Vagina (tissue), 2 donors: ENCODE measurements around the gene N4BP2L2. TPM values are rescaled to one million over a fixed set of nuclear protein-coding genes. Genes with fewer than 3 reads are reported as not detected.

Experiments used
- DNase-seq, 2 donors: peaks; one replicate each; pipeline ENCODE4 v3.0.0-alpha.2; 2017; ENCODE audit errors: extremely low spot score in 2 of 2
- H3K27ac ChIP-seq: fragments of 200-600 bp; sonication (generic); one replicate; pipeline ENCODE4 v1.5.1; 2019
- H3K27me3 ChIP-seq: fragments of 200-600 bp; sonication (generic); one replicate; pipeline ENCODE4 v1.5.1; 2019
- H3K36me3 ChIP-seq, 2 donors: fragments of 200-600 bp; sonication (generic); one replicate each; pipeline ENCODE4 v1.5.1; 2017 to 2019
- H3K4me1 ChIP-seq: fragments of 200-600 bp; sonication (generic); one replicate; pipeline ENCODE4 v1.5.1; 2019
- H3K4me3 ChIP-seq, 2 donors: fragments of 200-600 bp; sonication (generic); 1 replicate in 1 of 2; 2 replicates in 1 of 2; pipeline ENCODE4 v1.5.1; 2016 to 2019
- H3K9me3 ChIP-seq: fragments of 200-600 bp; sonication (generic); one replicate; pipeline ENCODE4 v1.5.1; 2019
- POLR2A ChIP-seq, 2 donors: fragments of 450-650 bp; IDR thresholded peaks; one replicate each; pipeline ENCODE4 v1.6.1; 2017; ENCODE audit warnings: antibody characterized with exemption in 2 of 2, mild to moderate bottlenecking in 2 of 2, moderate library complexity in 2 of 2
- POLR2AphosphoS5 ChIP-seq, 2 donors: sonication (generic); formaldehyde crosslinking; IDR thresholded peaks; one replicate each; pipeline ENCODE4 v1.9.0; 2017; ENCODE audit warnings: antibody characterized with exemption in 2 of 2, mild to moderate bottlenecking in 2 of 2, low read depth in 1 of 2; ENCODE audit not compliant: insufficient read depth in 1 of 2
- intact Hi-C: fragments of 100-400 bp; cut with DNase I; formaldehyde crosslinking; loops from one replicate; pipeline ENCODE4 v1.15.1; 2023
- total RNA-seq: library from RNA; depleted of rRNA; stranded (reverse); fragments of >200 nt; gene quantifications from one replicate; pipeline ENCODE4 v1.2.3, GENCODE V29; 2016
- TF ChIP-seq, protein P1 (sequence below), 3 experiments: fragments of 450-650 bp in 2 of 3; fragments of 200-600 bp in 1 of 3; sonication (generic) in 1 of 3; IDR thresholded peaks; one replicate each; pipeline ENCODE4 v1.5.1; 2017 to 2019; ENCODE audit warnings: antibody characterized with exemption in 3 of 3, mild to moderate bottlenecking in 2 of 3, moderate library complexity in 2 of 3

Gene N4BP2L2
- total RNA-seq, 1 donor from 2014 or later, result 173 TPM

DNA sequence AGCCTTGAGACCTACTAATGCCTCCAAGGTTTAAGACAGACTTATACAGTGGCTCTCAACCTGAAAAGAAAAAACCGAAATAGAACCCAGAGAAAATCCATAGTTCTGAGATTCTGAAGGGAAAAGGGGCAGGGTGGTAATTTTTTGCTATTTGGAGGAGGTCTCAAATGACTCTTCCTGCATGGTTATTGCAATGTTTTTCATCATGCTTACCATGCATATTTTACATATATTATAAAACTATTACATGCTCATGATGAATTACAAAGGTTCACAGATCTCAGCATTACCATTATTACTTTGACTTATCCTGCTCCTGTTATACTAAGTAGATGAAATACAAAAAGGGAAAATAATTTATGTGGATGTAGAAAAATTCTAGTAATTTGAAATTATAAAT is 47.6 kb downstream of the N4BP2L2 start:
- H3K27me3 ChIP-seq, result no peaks in the 10 kb centered on the region
- H3K4me1 ChIP-seq, result no peaks in the 10 kb centered on the region
- H3K9me3 ChIP-seq, result no peaks in the 10 kb centered on the region
- no peak for TF ChIP-seq POLR2A (IDR thresholded peaks at IDR 0.05)
- TF ChIP-seq POLR2AphosphoS5 (IDR thresholded peaks at IDR 0.05; ENCODE audit: insufficient read depth in 1 of 2, low read depth in 1 of 2), result no peak
- TF ChIP-seq, protein P1, sequence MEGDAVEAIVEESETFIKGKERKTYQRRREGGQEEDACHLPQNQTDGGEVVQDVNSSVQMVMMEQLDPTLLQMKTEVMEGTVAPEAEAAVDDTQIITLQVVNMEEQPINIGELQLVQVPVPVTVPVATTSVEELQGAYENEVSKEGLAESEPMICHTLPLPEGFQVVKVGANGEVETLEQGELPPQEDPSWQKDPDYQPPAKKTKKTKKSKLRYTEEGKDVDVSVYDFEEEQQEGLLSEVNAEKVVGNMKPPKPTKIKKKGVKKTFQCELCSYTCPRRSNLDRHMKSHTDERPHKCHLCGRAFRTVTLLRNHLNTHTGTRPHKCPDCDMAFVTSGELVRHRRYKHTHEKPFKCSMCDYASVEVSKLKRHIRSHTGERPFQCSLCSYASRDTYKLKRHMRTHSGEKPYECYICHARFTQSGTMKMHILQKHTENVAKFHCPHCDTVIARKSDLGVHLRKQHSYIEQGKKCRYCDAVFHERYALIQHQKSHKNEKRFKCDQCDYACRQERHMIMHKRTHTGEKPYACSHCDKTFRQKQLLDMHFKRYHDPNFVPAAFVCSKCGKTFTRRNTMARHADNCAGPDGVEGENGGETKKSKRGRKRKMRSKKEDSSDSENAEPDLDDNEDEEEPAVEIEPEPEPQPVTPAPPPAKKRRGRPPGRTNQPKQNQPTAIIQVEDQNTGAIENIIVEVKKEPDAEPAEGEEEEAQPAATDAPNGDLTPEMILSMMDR (IDR thresholded peaks at IDR 0.05), result no peak
- no peak for DNase-seq
- intact Hi-C loops, result no loop called here
- H3K4me3 ChIP-seq, result no peak overlapping the region
- H3K36me3 ChIP-seq, result no peaks in the 10 kb centered on the region
- no peak overlapping the region for H3K27ac ChIP-seq

DNA sequence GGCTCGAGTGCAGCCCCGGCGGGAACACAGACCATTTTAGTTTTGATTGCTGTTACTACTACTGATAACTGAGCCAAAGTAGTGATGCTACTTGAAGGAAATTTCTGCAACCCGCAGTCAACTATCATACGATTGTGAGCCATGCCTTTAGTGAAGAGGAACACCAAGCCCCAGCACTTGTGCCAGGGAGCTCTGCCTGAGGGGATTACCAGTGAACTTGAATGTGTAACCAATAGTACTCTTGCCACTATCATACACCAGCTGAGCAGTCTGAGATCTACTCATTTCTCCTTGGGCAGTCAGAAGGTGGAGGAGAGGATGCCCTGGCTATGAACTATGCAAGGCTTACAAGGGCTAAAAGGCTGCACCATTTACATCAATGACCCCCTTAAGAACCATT is 61.7 kb downstream of the N4BP2L2 start:
- Histone ChIP-seq H3K9me3 (no peaks in the 10 kb centered on the region), H3K4me1 (no peaks in the 10 kb centered on the region), H3K27me3 (no peaks in the 10 kb centered on the region), H3K27ac (no peak overlapping the region), H3K4me3 (no peak overlapping the region), H3K36me3 (no peaks in the 10 kb centered on the region)
- intact Hi-C loops, result no loop called here
- DNase-seq, result no peak
- TF ChIP-seq POLR2AphosphoS5 (IDR thresholded peaks at IDR 0.05; ENCODE audit: insufficient read depth in 1 of 2, low read depth in 1 of 2) (no peak), POLR2A (IDR thresholded peaks at IDR 0.05) (no peak)
- TF ChIP-seq, protein P1 (IDR thresholded peaks at IDR 0.05), result no peak

DNA sequence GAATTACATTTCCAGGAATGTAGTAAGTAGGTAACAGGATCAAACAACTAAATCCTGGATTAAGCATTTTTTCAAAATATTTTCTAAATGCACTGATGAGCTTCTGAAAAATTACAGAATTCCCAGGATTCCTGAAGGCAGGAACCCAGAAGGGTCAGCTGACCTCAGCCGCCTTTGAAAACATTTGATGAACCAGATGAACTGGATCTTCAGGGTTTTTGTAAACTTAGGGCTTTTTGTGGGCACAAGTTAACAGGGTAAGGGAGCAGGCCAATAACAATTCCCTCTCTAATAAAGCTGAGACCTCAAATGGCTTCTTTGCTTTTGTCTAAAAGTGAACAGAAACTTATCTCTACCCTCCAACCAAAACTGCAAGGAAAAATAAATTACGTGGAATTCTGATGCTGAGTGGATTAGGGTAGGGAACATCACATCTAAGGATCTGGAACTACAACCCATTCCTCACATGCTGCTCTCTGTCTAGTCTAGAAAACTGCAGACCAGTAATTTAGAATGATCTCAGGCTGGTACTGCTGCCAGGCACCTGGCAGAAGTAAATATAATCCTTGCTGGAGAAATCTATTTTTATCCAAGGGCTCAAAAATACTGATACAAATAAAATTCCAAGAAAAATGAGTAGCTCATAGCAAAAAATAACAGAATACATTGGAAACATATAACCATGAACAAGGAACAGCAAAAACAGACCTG is 62.4 kb downstream of the N4BP2L2 start:
- H3K4me1 ChIP-seq, result no peaks in the 10 kb centered on the region
- intact Hi-C loops, result no loop called here

DNA sequence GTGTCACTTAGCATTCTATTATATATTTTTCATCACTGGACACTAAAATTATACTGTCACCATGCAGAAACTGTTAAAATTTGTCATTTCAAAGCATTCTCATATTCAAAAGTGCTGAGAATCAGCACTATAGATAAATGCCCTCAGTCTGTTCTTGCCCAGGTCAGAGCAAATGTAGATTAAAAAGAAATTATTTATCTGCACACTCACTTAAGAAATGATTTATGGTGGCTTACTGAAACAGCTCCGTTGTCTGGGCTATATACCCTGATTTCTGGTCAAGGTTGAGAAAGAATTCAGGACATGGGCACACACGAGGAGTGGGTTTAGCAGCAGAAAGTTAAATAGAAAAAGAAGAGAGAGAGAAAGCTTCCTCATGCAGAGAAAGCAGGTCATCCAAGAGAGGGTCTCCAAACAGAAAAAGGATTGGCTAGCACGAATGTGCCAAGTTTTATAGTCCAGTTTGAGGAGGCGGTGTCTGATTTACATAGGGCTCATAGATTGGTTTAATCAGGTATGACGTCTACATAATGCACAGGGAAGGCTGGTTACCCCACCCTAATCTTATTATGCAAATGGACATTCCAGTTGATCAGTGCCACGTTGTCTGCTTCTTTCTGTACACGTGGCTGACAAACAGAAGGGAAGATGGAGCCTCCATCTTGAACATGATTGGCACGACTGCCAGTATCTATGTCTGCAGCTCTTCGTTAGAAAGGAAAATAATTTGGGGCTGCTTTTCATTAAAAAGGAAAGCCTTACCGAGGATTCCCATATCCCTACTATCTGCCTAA is 63.4 kb downstream of the N4BP2L2 start:
- H3K4me1 ChIP-seq, result no peaks in the 10 kb centered on the region
- DNase-seq, result no peak
- H3K4me3 ChIP-seq, result no peak overlapping the region
- H3K36me3 ChIP-seq, result no peaks in the 10 kb centered on the region
- no peaks in the 10 kb centered on the region for H3K9me3 ChIP-seq
- TF ChIP-seq, protein P1 (IDR thresholded peaks at IDR 0.05), result no peak
- TF ChIP-seq POLR2AphosphoS5 (IDR thresholded peaks at IDR 0.05; ENCODE audit: insufficient read depth in 1 of 2, low read depth in 1 of 2) (no peak), POLR2A (IDR thresholded peaks at IDR 0.05) (no peak)
- intact Hi-C loops, result no loop called here
- H3K27me3 ChIP-seq, result no peaks in the 10 kb centered on the region
- no peak overlapping the region for H3K27ac ChIP-seq

More for the DNA sequence above, 62.4 kb downstream of the N4BP2L2 start:
- DNase-seq, result no peak
- no peaks in the 10 kb centered on the region for H3K27me3 ChIP-seq
- H3K27ac ChIP-seq, result no peak overlapping the region
- H3K36me3 ChIP-seq, result no peaks in the 10 kb centered on the region
- H3K4me3 ChIP-seq, result no peak overlapping the region
- TF ChIP-seq, protein P1 (IDR thresholded peaks at IDR 0.05), result no peak
- TF ChIP-seq POLR2A (IDR thresholded peaks at IDR 0.05), result no peak
- TF ChIP-seq POLR2AphosphoS5 (IDR thresholded peaks at IDR 0.05; ENCODE audit: insufficient read depth in 1 of 2, low read depth in 1 of 2), result no peak
- no peaks in the 10 kb centered on the region for H3K9me3 ChIP-seq

DNA sequence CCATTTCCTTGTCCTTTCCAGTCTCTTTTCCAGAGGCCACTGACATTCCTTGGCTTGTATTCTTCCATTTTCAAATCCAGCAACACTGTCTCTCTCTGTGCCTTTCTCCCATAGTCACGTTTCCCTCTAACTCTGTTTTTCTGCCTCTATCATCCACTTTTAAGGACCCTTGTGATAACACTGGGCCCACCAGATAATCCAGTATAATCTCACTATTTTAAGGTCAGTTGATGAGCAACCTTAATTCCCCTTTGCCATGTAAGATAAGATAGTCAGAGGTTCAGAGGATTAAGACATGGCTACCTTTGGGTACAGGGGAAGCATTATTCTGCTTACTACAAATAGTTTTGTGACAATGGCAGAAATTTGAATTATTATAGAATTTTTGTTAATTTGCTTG is 64.9 kb downstream of the N4BP2L2 start:
- H3K36me3 ChIP-seq, result no peaks in the 10 kb centered on the region
- no peaks in the 10 kb centered on the region for H3K27me3 ChIP-seq
- no peaks in the 10 kb centered on the region for H3K4me1 ChIP-seq
- no peak overlapping the region for H3K4me3 ChIP-seq
- DNase-seq, result no peak
- intact Hi-C loops, result no loop called here
- no peaks in the 10 kb centered on the region for H3K9me3 ChIP-seq
- no peak overlapping the region for H3K27ac ChIP-seq
- TF ChIP-seq, protein P1 (IDR thresholded peaks at IDR 0.05), result no peak
- no peak for TF ChIP-seq POLR2A (IDR thresholded peaks at IDR 0.05)
- no peak for TF ChIP-seq POLR2AphosphoS5 (IDR thresholded peaks at IDR 0.05; ENCODE audit: insufficient read depth in 1 of 2, low read depth in 1 of 2)
